ENCODE data around the gene FZD7.

FZD7 gene

DNA sequence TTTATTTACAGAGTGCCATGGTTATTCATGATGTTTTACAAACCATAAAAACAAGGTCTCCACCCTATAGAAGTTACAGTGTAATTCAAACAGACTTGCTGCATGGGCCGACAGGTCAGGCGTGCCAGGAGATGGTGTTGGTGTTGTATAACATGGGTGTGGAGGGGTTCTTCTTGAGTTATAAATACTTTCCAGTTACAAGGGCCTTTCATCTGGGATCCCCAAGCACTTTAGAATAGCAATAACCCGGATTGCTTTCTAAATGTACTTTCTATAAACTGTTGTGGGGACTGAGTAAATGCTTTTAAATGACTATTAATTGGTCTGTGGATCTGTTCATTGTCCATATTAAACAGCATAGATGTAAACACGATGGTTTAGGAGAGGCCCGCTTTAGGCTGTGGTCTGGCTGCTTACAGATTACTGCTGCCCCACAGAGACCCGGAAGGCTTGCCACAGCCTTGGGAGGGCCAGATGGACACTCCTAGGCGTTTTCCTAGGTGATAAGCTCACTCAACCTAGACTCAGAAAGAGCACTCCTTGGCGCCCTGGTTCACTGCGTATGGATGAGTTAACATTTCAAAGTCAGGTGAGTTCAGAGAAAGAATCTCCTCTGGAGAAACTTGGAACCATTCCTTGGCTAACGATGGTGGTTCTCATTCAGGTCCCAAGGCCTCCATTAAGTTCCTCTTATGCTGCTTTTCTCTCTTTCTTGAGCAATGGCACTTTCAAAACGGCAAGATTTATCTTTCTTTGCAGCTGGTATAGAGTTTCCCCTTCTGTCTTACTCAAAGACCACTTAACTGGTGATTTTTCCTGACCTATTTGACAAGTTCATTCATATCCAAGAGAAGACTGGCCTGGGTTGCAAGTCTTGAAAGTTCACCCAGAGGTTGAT is 35.8 kb downstream of the FZD7 start:
- DNase-seq, result no peak

DNA sequence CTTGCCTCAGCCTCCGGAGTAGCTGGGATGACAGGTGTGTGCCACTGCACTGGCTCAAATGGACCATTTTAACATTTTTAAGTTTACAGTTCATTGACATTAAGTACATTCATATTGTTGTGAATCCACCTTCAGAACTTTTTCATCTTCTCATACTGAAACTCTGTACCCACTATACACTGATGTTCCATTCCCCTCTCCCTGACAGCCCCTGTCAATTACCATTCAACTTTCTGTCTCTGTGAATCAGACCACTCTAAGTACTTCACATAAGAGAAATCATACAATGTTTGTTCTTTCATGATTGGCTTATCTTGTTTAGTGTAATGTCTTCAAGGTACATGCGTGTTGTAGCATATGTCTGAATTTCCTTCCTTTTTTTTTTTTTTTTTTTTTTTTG is 37.5 kb downstream of the FZD7 start:
- DNase-seq, result no peak

DNA sequence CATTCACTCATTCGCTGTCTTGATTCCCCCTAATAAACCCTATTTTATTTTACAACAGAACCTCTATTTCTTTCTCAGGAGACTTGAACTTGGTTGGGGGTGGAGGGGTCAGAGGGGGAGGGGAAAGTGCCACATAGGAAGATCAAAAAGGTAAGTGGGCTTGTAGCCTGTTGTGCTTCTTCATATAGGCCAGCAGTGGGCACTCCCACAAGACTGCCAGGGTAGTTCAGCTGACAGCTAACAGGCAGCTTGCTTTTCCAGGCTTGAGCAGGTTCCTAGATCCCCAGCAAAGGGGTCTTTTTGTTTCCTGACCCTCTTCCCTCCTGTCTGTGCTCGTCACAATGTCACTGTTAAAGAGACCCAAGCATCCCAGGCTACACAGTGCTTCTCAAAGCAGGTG is 38.6 kb downstream of the FZD7 start:
- no peak for DNase-seq

DNA sequence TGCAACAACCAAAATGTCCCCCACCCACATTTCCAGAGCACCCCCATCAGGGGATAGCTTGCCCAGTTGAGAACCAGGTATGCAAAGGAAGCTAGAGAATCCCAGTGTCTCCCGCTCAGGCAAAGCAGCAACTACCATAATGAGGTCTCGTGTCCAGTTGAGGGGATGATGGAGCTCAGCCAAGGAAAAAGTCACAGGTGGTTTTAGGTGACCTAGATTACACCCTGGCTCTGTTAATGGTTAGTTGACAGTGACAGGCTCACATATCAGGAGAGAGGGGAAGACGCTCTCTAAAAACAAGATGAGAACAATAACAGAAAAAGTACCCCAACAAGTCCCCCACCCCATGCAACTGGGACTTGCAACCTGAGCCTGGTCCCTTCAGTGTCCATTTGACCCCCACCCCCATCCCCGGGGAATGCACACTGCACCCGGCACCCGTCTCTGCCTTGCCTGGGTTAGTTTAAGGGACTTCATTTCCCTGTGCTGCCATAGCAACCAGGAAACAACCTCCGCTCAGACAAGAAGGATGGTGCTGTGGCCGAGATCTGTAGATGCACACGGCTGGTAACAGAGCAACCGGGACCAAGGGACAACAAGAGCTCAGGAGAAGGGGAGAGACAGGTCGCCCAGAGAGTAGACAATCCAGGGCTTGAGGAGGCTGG is 39.2 kb downstream of the FZD7 start, which contains the start of gene KIAA2012:
Gene KIAA2012 (plus strand): TSS at position 519 of the 665 bp plus-strand sequence. CDS start 373 bp downstream, outside the sequence.
- no peak for DNase-seq

DNA sequence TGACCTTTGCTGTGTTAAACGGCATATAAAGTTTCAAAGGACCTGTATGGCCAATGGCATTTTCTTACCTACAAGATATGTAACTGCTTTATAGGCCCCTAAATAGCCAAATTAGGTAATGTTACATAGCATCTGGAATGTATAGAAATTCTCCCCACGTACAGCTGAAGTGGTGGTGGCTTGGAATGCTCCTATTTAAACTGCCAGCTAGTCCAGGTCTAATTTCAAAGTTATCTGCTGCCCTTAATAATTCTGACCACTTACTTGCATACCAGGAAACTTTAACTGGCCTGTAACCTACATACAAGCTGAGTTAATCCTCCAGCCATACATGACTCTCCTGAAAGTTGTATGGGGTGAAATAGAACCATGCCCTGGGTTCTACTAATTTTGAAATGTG is 40.7 kb downstream of the FZD7 start:
- no peak for DNase-seq

DNA sequence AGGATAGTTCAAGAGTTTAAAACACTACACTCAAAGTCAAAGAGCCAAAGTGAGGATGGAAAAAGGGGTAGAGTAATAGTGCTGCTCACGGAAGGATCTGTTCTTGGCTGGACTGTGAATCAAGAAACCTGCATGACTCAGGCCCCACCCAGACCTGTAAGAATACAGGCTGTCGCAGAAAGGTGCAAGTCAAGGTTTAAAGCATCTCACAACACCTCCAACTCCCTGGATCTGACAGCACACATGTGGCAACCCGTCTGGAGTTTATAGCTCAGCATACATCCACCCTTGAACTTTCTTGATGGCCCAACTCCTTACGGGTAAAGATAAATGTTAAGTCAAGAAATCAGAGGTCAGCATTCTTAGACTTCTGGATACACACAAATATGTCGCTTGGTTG is 45.7 kb downstream of the FZD7 start:
- no peak for DNase-seq

DNA sequence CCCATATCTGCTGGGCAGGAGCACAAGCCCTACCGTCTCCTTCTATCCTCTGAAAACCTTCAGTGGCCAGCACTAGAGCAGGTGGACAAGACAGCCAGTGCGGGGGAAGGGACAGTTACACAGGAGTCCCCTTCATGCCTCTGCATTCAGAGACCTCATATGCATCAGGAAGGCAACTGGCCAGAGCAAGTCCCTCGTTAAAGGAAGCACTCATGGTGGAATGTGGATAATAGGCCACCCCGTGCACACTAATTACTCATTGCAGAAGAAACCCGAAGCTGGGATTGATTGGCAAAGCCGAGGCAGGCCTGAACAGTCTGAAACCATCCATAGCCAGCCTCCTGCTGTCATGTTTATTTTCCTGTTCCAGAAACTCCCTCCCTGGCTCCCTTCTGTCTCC is 50.6 kb downstream of the FZD7 start:
- DNase-seq, result peak; percentile 92
